H4 (cell line): ENCODE measurements around the gene SLC22A14. TPM values are rescaled to one million over a fixed set of nuclear protein-coding genes. Genes with fewer than 3 reads are reported as not detected.

Experiments used
- total RNA-seq: library from RNA; depleted of rRNA; stranded (reverse); fragments of >200 nt; shearing (Covaris generic); gene quantifications from 2 replicates; pipeline ENCODE4 v1.2.3, GENCODE V29; 2014; rRNA removed

The SLC22A14 gene
- total RNA-seq, 1 experiment from 2014 or later: not detected

Other genes with a start within 250 kb of the SLC22A14 start
- gene DLEC1, start 243.1 kb upstream of the SLC22A14 start, total RNA-seq: 0.10 TPM in 1 of 2 replicates, not detected in the other
- gene ACAA1, start 145.2 kb upstream of the SLC22A14 start, total RNA-seq: 2.5 and 5.7 TPM in 2 replicates
- gene MYD88, start 143.6 kb upstream of the SLC22A14 start, total RNA-seq: 3.8 and 15.2 TPM in 2 replicates
- gene OXSR1, start 116.8 kb upstream of the SLC22A14 start, total RNA-seq: 11.6 and 13.7 TPM in 2 replicates
- 0.10 TPM in 1 of 2 replicates, not detected in the other for gene SLC22A13, start 16.5 kb upstream of the SLC22A14 start, total RNA-seq
- 0.08 and 1.3 TPM in 2 replicates for gene XYLB, start 64.5 kb downstream of the SLC22A14 start, total RNA-seq
- 0.74 and 1.3 TPM in 2 replicates for gene ACVR2B, start 171.6 kb downstream of the SLC22A14 start, total RNA-seq
- 8.7 and 11.1 TPM in 2 replicates for gene EXOG, start 214.0 kb downstream of the SLC22A14 start, total RNA-seq